Measurements from ENCODE around the gene IGFBP5.

- no peak for TF ChIP-seq POLR2AphosphoS5 (IDR thresholded peaks at IDR 0.05; ENCODE audit: borderline replicate concordance, low read depth, low read length)
- no peak for TF ChIP-seq EZH2 (IDR thresholded peaks at IDR 0.05)
Observed at GRCh38 chr2:216670266-216671080, 24.9 kb downstream of the IGFBP5 start.

Measured in SK-N-MC (cell line).